Keratinocyte (primary cell): Measurements from ENCODE around the gene SLC5A8. TPM values are rescaled to one million over a fixed set of nuclear protein-coding genes. Genes with fewer than 3 reads are reported as not detected.

Source experiments
- DNase-seq: peaks from one replicate; pipeline ENCODE4 v3.0.0-alpha.2; 2011; ENCODE audit warnings: low read depth, missing footprints, low spot score
- FAIRE-seq: peaks from 2 replicates; lab custom pipeline; 2011; peaks lifted over from hg19 to GRCh38; lab: Jason Lieb, UNC
- H2AFZ ChIP-seq: 2 replicates; pipeline ENCODE4 v1.6.0; 2012; ENCODE audit warnings: low read length, control low read depth, inconsistent platforms; ENCODE audit not compliant: control insufficient read depth
- H3K27ac ChIP-seq: 2 replicates; pipeline ENCODE4 v1.5.1; 2011; ENCODE audit warnings: low read length; ENCODE audit not compliant: control insufficient read depth, insufficient read depth
- H3K27me3 ChIP-seq: 3 replicates; pipeline ENCODE4 v1.6.0; 2011; ENCODE audit warnings: low read length; ENCODE audit not compliant: control insufficient read depth, insufficient read depth; ENCODE audit errors: extremely low read depth
- H3K36me3 ChIP-seq, 2 experiments: 2 replicates in 1 of 2; 3 replicates in 1 of 2; pipeline ENCODE4 v1.5.1; 2011; ENCODE audit warnings: low read length in 2 of 2, mild to moderate bottlenecking in 1 of 2; ENCODE audit not compliant: control insufficient read depth in 2 of 2, insufficient read depth in 2 of 2; ENCODE audit errors: extremely low read depth in 1 of 2
- H3K4me1 ChIP-seq: 3 replicates; pipeline ENCODE4 v1.5.1; 2011; ENCODE audit warnings: low read length; ENCODE audit not compliant: control insufficient read depth, insufficient read depth; ENCODE audit errors: extremely low read depth
- H3K4me2 ChIP-seq: 3 replicates; pipeline ENCODE4 v1.6.0; 2011; ENCODE audit warnings: low read depth, low read length; ENCODE audit not compliant: control insufficient read depth, insufficient read depth; ENCODE audit errors: extremely low read depth
- H3K4me3 ChIP-seq, 3 experiments: fragments of 200-600 bp in 1 of 3; sonication (generic) in 1 of 3; 2 replicates in 2 of 3; 3 replicates in 1 of 3; pipeline ENCODE4 v1.5.1; 2011 to 2016; ENCODE audit warnings: low read length in 3 of 3, mild to moderate bottlenecking in 3 of 3, control low read depth in 2 of 3, inconsistent platforms in 1 of 3, low read depth in 1 of 3, mixed read lengths in 1 of 3, mixed run types in 1 of 3, moderate library complexity in 1 of 3; ENCODE audit not compliant: control insufficient read depth in 2 of 3, insufficient read depth in 2 of 3; ENCODE audit errors: extremely low read depth in 1 of 3
- H3K79me2 ChIP-seq: 2 replicates; pipeline ENCODE4 v1.6.0; 2012; ENCODE audit warnings: low read length; ENCODE audit not compliant: control insufficient read depth, insufficient read depth
- H3K9ac ChIP-seq: 3 replicates; pipeline ENCODE4 v1.6.0; 2011; ENCODE audit warnings: low read length; ENCODE audit not compliant: control insufficient read depth, insufficient read depth; ENCODE audit errors: extremely low read depth
- H3K9me1 ChIP-seq: 3 replicates; pipeline ENCODE4 v1.6.0; 2011; ENCODE audit warnings: low read length; ENCODE audit not compliant: control insufficient read depth, insufficient read depth; ENCODE audit errors: extremely low read depth
- H3K9me3 ChIP-seq: 2 replicates; pipeline ENCODE4 v1.5.1; 2012; ENCODE audit warnings: low read depth, low read length; ENCODE audit not compliant: control insufficient read depth
- H4K20me1 ChIP-seq: 3 replicates; pipeline ENCODE4 v1.6.0; 2011; ENCODE audit warnings: low read length; ENCODE audit not compliant: control insufficient read depth, insufficient read depth; ENCODE audit errors: extremely low read depth
- EZH2 ChIP-seq: IDR thresholded peaks from one replicate; pipeline ENCODE4 v1.6.1; 2012; ENCODE audit warnings: inconsistent platforms, mild to moderate bottlenecking, low read length, moderate library complexity
- dilution Hi-C: fragments of 300-500 bp; cut with MboI; formaldehyde crosslinking; loops from one replicate; pipeline ENCODE4 v1.7.0; 2020; ENCODE audit warnings: low sequenced_read_pairs; ENCODE audit not compliant: extremely low pct_ligation_motif_present
- polyA plus RNA-seq, 5 experiments: library from polyadenylated mRNA; depleted of rRNA in 3 of 5; stranded (reverse) in 3 of 5; stranded (forward) in 1 of 5; unstranded in 1 of 5; fragments of >200 nt; gene quantifications; 1 replicate in 1 of 5; 2 replicates in 3 of 5; 3 replicates in 1 of 5; pipeline versions ENCODE4 v1.2.1 to v1.2.3, GENCODE V29; 2011 to 2012; ENCODE audit warnings: missing spikeins in 2 of 5, low read depth in 1 of 5, low replicate concordance in 1 of 5
- TF ChIP-seq, protein P1 (sequence below), 3 experiments: IDR thresholded peaks in 1 of 3; conservative IDR thresholded peaks in 1 of 3; optimal IDR thresholded peaks in 1 of 3; 2 replicates in 2 of 3; 3 replicates in 1 of 3; pipeline versions ENCODE3 to v1.5.1; 2011; ENCODE audit warnings: low read length in 3 of 3, mild to moderate bottlenecking in 3 of 3, moderate library complexity in 2 of 3, control low read depth in 1 of 3, inconsistent platforms in 1 of 3; ENCODE audit not compliant: insufficient read depth in 2 of 3; ENCODE audit errors: extremely low read depth in 1 of 3

Gene SLC5A8
- polyA plus RNA-seq, 1 donor (not counting 4 experiments of a cell fraction or from before 2014, with no cell fraction given): not detected

GRCh38 chr12:101200824-101201223, 9.2 kb downstream of the SLC5A8 start:
- Histone ChIP-seq H3K9ac (no peak overlapping the region), H4K20me1 (no peaks in the 10 kb centered on the region), H3K36me3 (no peaks in the 10 kb centered on the region), H3K9me3 (no peaks in the 10 kb centered on the region), H3K27me3 (no peaks in the 10 kb centered on the region), H3K4me3 (no peak overlapping the region), H3K27ac (no peak overlapping the region), H3K9me1 (no peaks in the 10 kb centered on the region), H3K79me2 (no peaks in the 10 kb centered on the region), H3K4me1 (no peaks in the 10 kb centered on the region), H3K4me2 (no peak overlapping the region), H2AFZ (no peak overlapping the region)
- dilution Hi-C loops: no loop called here
- DNase-seq: no peak
- no peak for FAIRE-seq
- TF ChIP-seq, protein P1, sequence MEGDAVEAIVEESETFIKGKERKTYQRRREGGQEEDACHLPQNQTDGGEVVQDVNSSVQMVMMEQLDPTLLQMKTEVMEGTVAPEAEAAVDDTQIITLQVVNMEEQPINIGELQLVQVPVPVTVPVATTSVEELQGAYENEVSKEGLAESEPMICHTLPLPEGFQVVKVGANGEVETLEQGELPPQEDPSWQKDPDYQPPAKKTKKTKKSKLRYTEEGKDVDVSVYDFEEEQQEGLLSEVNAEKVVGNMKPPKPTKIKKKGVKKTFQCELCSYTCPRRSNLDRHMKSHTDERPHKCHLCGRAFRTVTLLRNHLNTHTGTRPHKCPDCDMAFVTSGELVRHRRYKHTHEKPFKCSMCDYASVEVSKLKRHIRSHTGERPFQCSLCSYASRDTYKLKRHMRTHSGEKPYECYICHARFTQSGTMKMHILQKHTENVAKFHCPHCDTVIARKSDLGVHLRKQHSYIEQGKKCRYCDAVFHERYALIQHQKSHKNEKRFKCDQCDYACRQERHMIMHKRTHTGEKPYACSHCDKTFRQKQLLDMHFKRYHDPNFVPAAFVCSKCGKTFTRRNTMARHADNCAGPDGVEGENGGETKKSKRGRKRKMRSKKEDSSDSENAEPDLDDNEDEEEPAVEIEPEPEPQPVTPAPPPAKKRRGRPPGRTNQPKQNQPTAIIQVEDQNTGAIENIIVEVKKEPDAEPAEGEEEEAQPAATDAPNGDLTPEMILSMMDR (optimal IDR thresholded peaks at IDR 0.05 in 1 of 3, IDR thresholded peaks at IDR 0.05 in 1 of 3, conservative IDR thresholded peaks at IDR 0.05 in 1 of 3; ENCODE audit: extremely low read depth in 1 of 3, insufficient read depth in 2 of 3, low read length in 3 of 3): no peak
- TF ChIP-seq EZH2: no peak

GRCh38 chr12:101200145-101200544, 9.9 kb downstream of the SLC5A8 start:
- no peaks in the 10 kb centered on the region for H3K79me2 ChIP-seq
- H3K9ac ChIP-seq: no peak overlapping the region
- no peaks in the 10 kb centered on the region for H3K4me1 ChIP-seq
- DNase-seq: no peak
- TF ChIP-seq, protein P1 (optimal IDR thresholded peaks at IDR 0.05 in 1 of 3, IDR thresholded peaks at IDR 0.05 in 1 of 3, conservative IDR thresholded peaks at IDR 0.05 in 1 of 3; ENCODE audit: extremely low read depth in 1 of 3, insufficient read depth in 2 of 3, low read length in 3 of 3): no peak
- TF ChIP-seq EZH2: no peak
- H3K4me2 ChIP-seq: no peak overlapping the region
- no peaks in the 10 kb centered on the region for H3K36me3 ChIP-seq
- no peak overlapping the region for H3K27ac ChIP-seq
- FAIRE-seq: no peak
- H4K20me1 ChIP-seq: no peaks in the 10 kb centered on the region
- no peak overlapping the region for H3K4me3 ChIP-seq
- H3K9me1 ChIP-seq: no peaks in the 10 kb centered on the region
- no peak overlapping the region for H2AFZ ChIP-seq
- dilution Hi-C loops: no loop called here
- no peaks in the 10 kb centered on the region for H3K27me3 ChIP-seq
- H3K9me3 ChIP-seq: no peaks in the 10 kb centered on the region
